Measurements from ENCODE around the gene CLASP2.

- TF ChIP-seq GATA2 (IDR thresholded peaks at IDR 0.05; ENCODE audit: low read depth, low read length) (no peak), GATA3 (IDR thresholded peaks at IDR 0.05; ENCODE audit: low read depth, low read length) (no peak)
Measured at GRCh38 chr3:33664195-33664594, 53.9 kb downstream of the CLASP2 start.
